ENCODE results near the gene SGIP1.

DNA sequence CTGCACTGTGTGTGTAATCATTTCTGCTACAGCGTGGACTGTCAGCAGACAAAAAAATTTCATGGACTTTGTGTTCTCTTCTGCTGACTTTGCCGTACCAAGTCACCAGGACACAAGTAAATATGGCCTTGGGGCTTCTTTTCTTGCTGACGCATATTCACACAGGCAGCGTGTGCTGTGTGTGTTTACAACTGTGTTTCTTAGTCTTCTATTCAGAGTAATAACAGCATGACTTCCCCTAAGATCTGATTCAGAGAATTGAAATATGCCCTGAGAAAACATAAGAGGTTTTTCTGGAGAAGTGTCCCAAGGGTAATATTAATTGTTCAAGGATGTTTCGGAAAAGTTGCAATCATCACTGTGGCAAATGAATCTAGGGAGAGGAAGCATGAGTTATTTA lies 171.2 kb downstream of the SGIP1 start:
- TF ChIP-seq MYC (IDR thresholded peaks at IDR 0.05; ENCODE audit: low read depth, low read length) (no peak), GATA2 (IDR thresholded peaks at IDR 0.05; ENCODE audit: insufficient read depth, insufficient read length, low read depth, low read length) (no peak), POLR2A (IDR thresholded peaks at IDR 0.05; ENCODE audit: low read depth, low read length) (no peak), POLR2AphosphoS5 (IDR thresholded peaks at IDR 0.05; ENCODE audit: insufficient read depth, low read depth, low read length) (no peak), EZH2 (IDR thresholded peaks at IDR 0.05; ENCODE audit: borderline replicate concordance, low read depth, low read length, severe bottlenecking) (no peak), JUN (IDR thresholded peaks at IDR 0.05; ENCODE audit: borderline replicate concordance, insufficient read depth, insufficient read length, low read depth) (no peak)
- TF ChIP-seq, protein P1, sequence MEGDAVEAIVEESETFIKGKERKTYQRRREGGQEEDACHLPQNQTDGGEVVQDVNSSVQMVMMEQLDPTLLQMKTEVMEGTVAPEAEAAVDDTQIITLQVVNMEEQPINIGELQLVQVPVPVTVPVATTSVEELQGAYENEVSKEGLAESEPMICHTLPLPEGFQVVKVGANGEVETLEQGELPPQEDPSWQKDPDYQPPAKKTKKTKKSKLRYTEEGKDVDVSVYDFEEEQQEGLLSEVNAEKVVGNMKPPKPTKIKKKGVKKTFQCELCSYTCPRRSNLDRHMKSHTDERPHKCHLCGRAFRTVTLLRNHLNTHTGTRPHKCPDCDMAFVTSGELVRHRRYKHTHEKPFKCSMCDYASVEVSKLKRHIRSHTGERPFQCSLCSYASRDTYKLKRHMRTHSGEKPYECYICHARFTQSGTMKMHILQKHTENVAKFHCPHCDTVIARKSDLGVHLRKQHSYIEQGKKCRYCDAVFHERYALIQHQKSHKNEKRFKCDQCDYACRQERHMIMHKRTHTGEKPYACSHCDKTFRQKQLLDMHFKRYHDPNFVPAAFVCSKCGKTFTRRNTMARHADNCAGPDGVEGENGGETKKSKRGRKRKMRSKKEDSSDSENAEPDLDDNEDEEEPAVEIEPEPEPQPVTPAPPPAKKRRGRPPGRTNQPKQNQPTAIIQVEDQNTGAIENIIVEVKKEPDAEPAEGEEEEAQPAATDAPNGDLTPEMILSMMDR (IDR thresholded peaks at IDR 0.05; ENCODE audit: extremely low read depth in 1 of 2, insufficient read depth in 1 of 2, low read depth in 1 of 2, low read length in 2 of 2) = no peak
- TF ChIP-seq, protein P2, sequence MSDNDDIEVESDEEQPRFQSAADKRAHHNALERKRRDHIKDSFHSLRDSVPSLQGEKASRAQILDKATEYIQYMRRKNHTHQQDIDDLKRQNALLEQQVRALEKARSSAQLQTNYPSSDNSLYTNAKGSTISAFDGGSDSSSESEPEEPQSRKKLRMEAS (IDR thresholded peaks at IDR 0.05; ENCODE audit: insufficient read depth, insufficient read length) = no peak
